HepG2 (cell line): ENCODE data around the gene SOSTDC1. TPM values are rescaled to one million over a fixed set of nuclear protein-coding genes. Genes with fewer than 3 reads are reported as not detected.
A peak's percentile ranks its signal among the peaks of the same experiment; 100 is the strongest.

Source experiments
- ARID4A ChIP-seq: sonication (generic); formaldehyde crosslinking; IDR thresholded peaks from 2 replicates; pipeline ENCODE4 v1.5.0; 2020; ENCODE audit warnings: mild to moderate bottlenecking, missing genetic modification reagents, borderline replicate concordance
- CERS6 ChIP-seq: sonication (generic); formaldehyde crosslinking; IDR thresholded peaks from 2 replicates; pipeline ENCODE4 v1.5.0; 2020; ENCODE audit warnings: missing genetic modification reagents
- DRAP1 ChIP-seq: IDR thresholded peaks from 2 replicates; pipeline ENCODE4 v1.6.1; 2016; ENCODE audit warnings: missing genetic modification reagents, missing compliant biosample characterization
- ETV5 ChIP-seq: IDR thresholded peaks from 2 replicates; pipeline ENCODE4 v1.6.1; 2018; ENCODE audit warnings: missing biosample characterization, missing genetic modification reagents, inconsistent platforms, borderline replicate concordance
- HNF4A ChIP-seq: sonication (generic); formaldehyde crosslinking; IDR thresholded peaks from 2 replicates; pipeline ENCODE4 v1.4.0; 2020; ENCODE audit warnings: missing genetic modification reagents
- KDM6A ChIP-seq: IDR thresholded peaks from 2 replicates; pipeline ENCODE4 v1.6.1; 2016; ENCODE audit warnings: low read depth
- MXD1 ChIP-seq: sonication (generic); formaldehyde crosslinking; IDR thresholded peaks from 2 replicates; pipeline ENCODE4 v1.4.0; 2020; ENCODE audit warnings: mild to moderate bottlenecking, missing genetic modification reagents
- PHB2 ChIP-seq: fragments of 450-650 bp; IDR thresholded peaks from 2 replicates; pipeline ENCODE4 v1.6.1; 2018; ENCODE audit not compliant: partially characterized antibody
- PREB ChIP-seq: sonication (generic); formaldehyde crosslinking; IDR thresholded peaks from 2 replicates; pipeline ENCODE4 v1.4.0; 2020; ENCODE audit warnings: missing genetic modification reagents
- SIX4 ChIP-seq: sonication (generic); formaldehyde crosslinking; IDR thresholded peaks from 2 replicates; pipeline ENCODE4 v1.4.0; 2020; ENCODE audit warnings: missing genetic modification reagents
- UBTF ChIP-seq: sonication (generic); formaldehyde crosslinking; IDR thresholded peaks from 2 replicates; pipeline ENCODE4 v1.4.0; 2020; ENCODE audit warnings: mild to moderate bottlenecking, missing genetic modification reagents
- ZKSCAN1 ChIP-seq: fragments of 150-350 bp; IDR thresholded peaks from 2 replicates; pipeline ENCODE4 v1.6.1; 2014; ENCODE audit warnings: low read length
- ZNF383 ChIP-seq: sonication (generic); formaldehyde crosslinking; IDR thresholded peaks from 2 replicates; pipeline ENCODE4 v1.4.0; 2020; ENCODE audit warnings: missing genetic modification reagents, mild to moderate bottlenecking, borderline replicate concordance
- ZNF446 ChIP-seq: sonication (generic); formaldehyde crosslinking; IDR thresholded peaks from 2 replicates; pipeline ENCODE4 v1.5.0; 2020; ENCODE audit warnings: mild to moderate bottlenecking, missing genetic modification reagents
- ZNF670 ChIP-seq: sonication (generic); formaldehyde crosslinking; IDR thresholded peaks from 2 replicates; pipeline ENCODE4 v1.8.0; 2022; ENCODE audit warnings: mild to moderate bottlenecking, missing genetic modification reagents, borderline replicate concordance
- ZNF672 ChIP-seq: sonication (generic); formaldehyde crosslinking; IDR thresholded peaks from 2 replicates; pipeline ENCODE4 v1.8.1; 2022; ENCODE audit warnings: missing genetic modification reagents
- polyA plus RNA-seq, 8 experiments: library from polyadenylated mRNA; depleted of rRNA in 3 of 8; stranded (reverse) in 7 of 8; unstranded in 1 of 8; fragments of >200 nt; fragmentation: Illumina TruSeq in 4 of 8; extraction: Trizol in 4 of 8; gene quantifications; 2 replicates each; pipeline versions ENCODE4 v1.2.1 to v1.2.3, GENCODE V29; 2011 to 2016; ENCODE audit warnings: low read depth in 4 of 8, missing spikeins in 1 of 8, mixed read lengths in 1 of 8; ENCODE audit not compliant: insufficient read depth in 1 of 8
- total RNA-seq, 5 experiments: library from RNA; depleted of rRNA; stranded (reverse); fragments of >200 nt; fragmentation: Illumina TruSeq; extraction: Trizol; gene quantifications; 2 replicates each; pipeline ENCODE4 v1.2.3, GENCODE V29; 2016; ENCODE audit warnings: low read depth in 1 of 5

SOSTDC1 gene
- total and polyA plus RNA-seq, 2 of the 13 experiments (the other 11 are each of a cell fraction or from before 2014, with no cell fraction given), result not detected

- no peak for TF ChIP-seq ARID4A
- TF ChIP-seq DRAP1, result no peak
- no peak for TF ChIP-seq ZNF670 (CRISPR knock-in tag)
- no peak for TF ChIP-seq ZNF383
- TF ChIP-seq KDM6A (CRISPR knock-in tag), result no peak
- no peak for TF ChIP-seq CERS6 (CRISPR knock-in tag)
- TF ChIP-seq ZKSCAN1, result no peak
- no peak; the same call in none of the 2 replicates for TF ChIP-seq MXD1 (CRISPR knock-in tag)
- TF ChIP-seq PREB, result no peak
- no peak for TF ChIP-seq ZNF672 (CRISPR knock-in tag)
- peak; percentile 74 for TF ChIP-seq HNF4A (CRISPR knock-in tag)
- no peak for TF ChIP-seq PHB2
- TF ChIP-seq ETV5 (CRISPR knock-in tag), result no peak
- TF ChIP-seq ZNF446 (CRISPR knock-in tag), result peak; percentile 76; the same call in 1 of the 2 replicates
- no peak for TF ChIP-seq SIX4
- peak; percentile 96 for TF ChIP-seq UBTF (CRISPR knock-in tag)
These were observed 44.0 kb downstream of the SOSTDC1 start, which contains the start of gene CRPPA (continued) for GRCh38 chr7:16421333-16422102.
